ENCODE results near the gene TM9SF1.

TM9SF1 gene

DNA sequence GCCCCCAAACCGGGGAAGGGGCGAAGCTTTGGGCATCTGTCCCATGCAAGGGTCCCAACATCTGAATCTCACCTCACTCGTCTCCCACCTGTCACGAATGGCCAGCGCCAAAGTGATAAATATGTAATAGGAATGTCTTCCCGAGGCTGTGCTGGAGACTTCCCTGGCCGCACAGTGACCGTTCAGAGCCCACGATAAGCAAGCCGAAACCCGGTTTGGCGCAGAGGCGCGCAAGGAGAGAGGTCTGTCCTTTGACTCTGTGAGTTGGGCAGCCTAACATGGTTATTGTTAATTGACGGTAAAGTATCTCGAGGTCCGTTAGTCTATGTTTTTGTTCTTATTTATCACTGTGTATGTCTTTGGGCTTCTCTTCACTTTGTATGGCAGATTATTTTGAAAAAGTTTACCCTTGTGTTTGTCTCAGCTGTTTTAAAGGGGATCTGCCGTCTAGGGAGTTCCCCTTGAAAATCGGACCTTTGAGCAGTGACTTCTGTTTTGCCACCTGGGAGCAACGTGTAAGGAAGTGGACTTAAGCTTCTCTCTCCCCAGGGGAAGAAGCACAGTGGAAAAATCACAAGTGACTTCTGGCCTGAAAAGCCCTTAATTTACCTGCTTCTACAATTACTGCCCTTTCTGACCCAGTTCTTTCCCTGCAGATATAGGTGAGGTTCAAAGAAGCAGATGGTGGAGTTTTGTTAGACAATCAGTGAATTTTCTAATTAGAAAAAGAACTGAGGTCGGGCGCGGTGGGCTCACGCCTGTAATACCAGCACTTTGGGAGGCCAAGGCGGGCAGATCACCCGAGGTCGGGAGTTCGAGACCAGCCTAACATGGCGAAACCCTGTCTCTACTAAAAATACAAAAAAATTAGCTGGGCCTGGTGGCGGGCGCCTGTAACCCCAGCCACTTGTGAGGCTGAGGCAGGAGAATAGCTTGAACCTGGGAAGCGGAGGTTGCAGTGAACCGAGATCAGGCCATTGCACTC, 1.1 kb upstream of the TM9SF1 start:
- Histone ChIP-seq H3K4me3 (peak overlapping the region; percentile 60), H3K27me3 (ENCODE audit: low read depth) (no peaks in the 10 kb centered on the region), H3K36me3 (replicated peaks) (peaks cover 15% of the 10 kb centered on the region), H3K4me1 (peaks cover 6% of the 10 kb centered on the region), H3K9me3 (no peaks in the 10 kb centered on the region)
- peak in 1 of 2 experiments; percentile 38 for DNase-seq (ENCODE audit: low spot score in 2 of 2)
- in situ Hi-C loops (cut with MboI; ENCODE audit: low sequenced_read_pairs), result no loop called here

DNA sequence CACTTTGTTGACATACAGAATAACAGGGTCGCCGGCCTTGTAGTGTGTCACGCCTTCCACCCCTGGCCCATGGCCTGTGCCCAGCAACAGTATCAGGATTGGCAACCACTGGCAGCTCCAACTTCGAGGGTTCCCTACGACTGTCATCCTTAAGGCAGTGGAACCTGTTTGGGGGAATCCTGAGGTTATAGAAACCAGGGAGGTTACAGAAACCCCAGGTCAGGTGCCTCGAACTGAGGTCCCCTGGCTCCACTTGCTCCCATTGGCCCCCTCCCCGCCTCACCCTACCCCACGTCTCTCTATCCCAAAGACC, 412 bp downstream of the TM9SF1 start:
- H3K27me3 ChIP-seq (ENCODE audit: low read depth), result no peaks in the 10 kb centered on the region
- peaks cover 6% of the 10 kb centered on the region for H3K4me1 ChIP-seq
- H3K36me3 ChIP-seq (replicated peaks), result peaks cover 15% of the 10 kb centered on the region
- no peak for DNase-seq (ENCODE audit: low spot score in 2 of 2)
- in situ Hi-C loops (cut with MboI; ENCODE audit: low sequenced_read_pairs), result no loop called here
- H3K9me3 ChIP-seq, result no peaks in the 10 kb centered on the region
- peak overlapping the region; percentile 60 for H3K4me3 ChIP-seq

DNA sequence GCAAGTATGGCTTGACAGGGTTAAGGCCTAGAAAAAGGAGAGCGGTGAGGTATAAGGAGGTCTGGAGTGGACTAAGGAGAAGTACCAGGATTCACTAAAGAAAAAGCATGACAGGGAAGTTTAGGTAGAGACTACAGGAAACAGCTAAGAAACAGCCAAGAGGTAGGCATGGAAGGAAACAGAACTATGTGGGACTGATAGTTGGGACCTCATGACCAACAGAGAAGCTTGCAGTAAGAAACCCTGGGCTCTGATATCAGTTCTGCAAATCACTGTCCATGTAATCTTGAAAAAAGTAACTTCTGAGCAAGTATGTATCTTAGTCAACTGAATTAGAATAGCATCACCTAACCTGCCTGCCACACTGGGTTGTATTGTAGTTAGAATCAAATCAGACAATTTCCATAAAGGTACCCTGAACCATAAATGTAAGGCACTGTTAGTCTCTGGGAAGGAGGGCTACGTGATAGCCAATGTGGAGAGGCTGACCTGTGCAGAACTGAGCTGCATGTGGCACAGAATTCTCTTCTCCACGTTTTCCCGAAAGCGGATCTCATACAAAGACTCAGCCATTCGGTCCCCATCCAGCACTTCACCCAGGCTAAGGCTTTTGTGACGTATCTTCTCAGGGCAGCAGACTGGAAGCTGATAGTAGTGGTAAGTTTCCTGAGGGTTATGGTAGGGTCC, 912 bp downstream of the TM9SF1 start:
- DNase-seq (ENCODE audit: low spot score in 2 of 2), result no peak
- no peaks in the 10 kb centered on the region for H3K9me3 ChIP-seq
- in situ Hi-C loops (cut with MboI; ENCODE audit: low sequenced_read_pairs), result no loop called here
- H3K4me3 ChIP-seq, result peak overlapping the region; percentile 60
- H3K27me3 ChIP-seq (ENCODE audit: low read depth), result no peaks in the 10 kb centered on the region
- H3K36me3 ChIP-seq (replicated peaks), result peaks cover 15% of the 10 kb centered on the region
- peaks cover 6% of the 10 kb centered on the region for H3K4me1 ChIP-seq

DNA sequence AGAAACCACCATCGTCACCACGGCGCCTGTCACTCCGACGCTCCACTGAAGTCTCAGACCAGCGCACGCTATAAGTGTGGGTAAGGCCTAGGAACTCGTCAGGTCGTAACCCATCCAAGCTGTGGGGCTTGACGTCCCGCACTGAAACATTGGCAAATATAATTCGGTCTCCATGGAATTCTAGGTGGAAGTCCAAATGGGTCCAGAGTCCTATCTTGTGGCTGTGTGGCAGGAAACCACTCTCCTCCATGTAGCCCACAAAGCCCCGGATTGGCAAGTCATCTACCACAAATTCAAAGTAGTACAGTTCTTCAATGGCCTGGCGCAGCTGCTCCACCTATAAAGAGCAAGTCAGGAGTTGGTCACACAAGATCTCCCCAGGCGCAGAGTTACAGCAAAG, 2.3 kb downstream of the TM9SF1 start:
- DNase-seq (ENCODE audit: low spot score in 2 of 2), result no peak
- Histone ChIP-seq H3K36me3 (replicated peaks) (peaks cover 15% of the 10 kb centered on the region), H3K27me3 (ENCODE audit: low read depth) (no peaks in the 10 kb centered on the region), H3K9me3 (no peaks in the 10 kb centered on the region), H3K4me1 (peaks cover 11% of the 10 kb centered on the region), H3K4me3 (no peak overlapping the region)
- in situ Hi-C loops (cut with MboI; ENCODE audit: low sequenced_read_pairs), result no loop called here

DNA sequence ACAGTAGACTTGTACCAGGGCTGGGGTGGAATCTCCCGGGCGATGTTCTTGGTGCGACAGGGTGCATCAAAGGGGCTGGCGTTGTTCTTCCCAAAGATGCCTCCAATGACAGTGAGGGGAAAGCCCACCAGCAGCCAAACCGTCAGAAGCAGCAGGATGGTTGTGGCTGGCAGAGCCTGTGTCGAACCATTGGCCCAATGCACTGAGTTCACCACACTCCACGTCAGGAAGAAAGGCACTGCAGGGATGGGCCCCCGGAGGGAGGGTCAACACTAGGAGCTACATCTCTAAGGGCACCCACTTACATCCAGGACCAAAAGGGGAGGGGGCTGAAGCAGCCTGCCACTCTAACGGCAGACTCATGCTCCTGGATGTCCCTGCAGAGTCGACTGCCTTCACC, 4.8 kb downstream of the TM9SF1 start:
- in situ Hi-C loops (cut with MboI; ENCODE audit: low sequenced_read_pairs), result no loop called here
- Histone ChIP-seq H3K4me3 (no peak overlapping the region), H3K36me3 (replicated peaks) (peaks cover 35% of the 10 kb centered on the region), H3K27me3 (ENCODE audit: low read depth) (no peaks in the 10 kb centered on the region), H3K9me3 (no peaks in the 10 kb centered on the region), H3K4me1 (peaks cover 14% of the 10 kb centered on the region)
- DNase-seq (ENCODE audit: low spot score in 2 of 2), result no peak

DNA sequence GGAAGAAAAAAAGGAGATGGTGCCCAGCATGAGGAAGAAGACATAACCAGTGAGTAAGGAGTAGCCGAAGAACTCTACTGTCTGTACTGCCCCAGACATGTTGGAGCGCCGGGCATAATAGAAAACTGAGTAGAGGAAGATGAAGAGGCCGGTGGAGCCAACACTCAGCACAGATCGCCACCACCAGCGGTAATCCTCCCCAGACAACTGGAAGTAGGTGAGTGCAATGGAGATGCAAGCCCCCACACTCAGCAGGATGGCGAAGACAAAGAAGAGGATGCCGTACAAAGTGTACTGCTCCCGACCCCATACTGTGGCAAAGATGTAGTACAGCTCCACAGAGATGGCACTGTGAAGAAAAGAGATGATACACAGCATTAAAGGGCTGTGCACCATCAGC, 5.8 kb downstream of the TM9SF1 start:
- no peaks in the 10 kb centered on the region for H3K27me3 ChIP-seq (ENCODE audit: low read depth)
- H3K36me3 ChIP-seq (replicated peaks), result peaks cover 45% of the 10 kb centered on the region
- in situ Hi-C loops (cut with MboI; ENCODE audit: low sequenced_read_pairs), result no loop called here
- no peak overlapping the region for H3K4me3 ChIP-seq
- peaks cover 8% of the 10 kb centered on the region for H3K4me1 ChIP-seq
- H3K9me3 ChIP-seq, result no peaks in the 10 kb centered on the region
- DNase-seq (ENCODE audit: low spot score in 2 of 2), result no peak

DNA sequence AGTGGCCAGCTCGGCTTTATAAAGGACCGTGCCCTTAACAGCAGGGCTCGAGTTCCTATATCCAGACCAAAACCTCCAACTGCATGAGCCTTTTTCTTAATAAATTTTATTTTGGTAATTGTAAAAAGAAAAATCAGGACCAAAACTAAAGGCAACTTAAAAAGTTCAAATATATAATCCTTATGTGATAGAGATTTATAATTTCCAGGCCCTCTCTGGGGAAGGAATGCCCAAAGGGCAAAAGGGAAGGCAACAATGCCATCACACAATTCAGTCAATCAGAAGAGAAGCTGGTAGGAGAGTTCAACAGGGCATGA, 6.2 kb downstream of the TM9SF1 start:
- H3K9me3 ChIP-seq, result no peaks in the 10 kb centered on the region
- in situ Hi-C loops (cut with MboI; ENCODE audit: low sequenced_read_pairs), result no loop called here
- H3K4me3 ChIP-seq, result peak overlapping the region; percentile 88
- peaks cover 45% of the 10 kb centered on the region for H3K36me3 ChIP-seq (replicated peaks)
- no peak for DNase-seq (ENCODE audit: low spot score in 2 of 2)
- peaks cover 8% of the 10 kb centered on the region; the same call in 1 of the 2 replicates for H3K4me1 ChIP-seq
- no peaks in the 10 kb centered on the region for H3K27me3 ChIP-seq (ENCODE audit: low read depth)

DNA sequence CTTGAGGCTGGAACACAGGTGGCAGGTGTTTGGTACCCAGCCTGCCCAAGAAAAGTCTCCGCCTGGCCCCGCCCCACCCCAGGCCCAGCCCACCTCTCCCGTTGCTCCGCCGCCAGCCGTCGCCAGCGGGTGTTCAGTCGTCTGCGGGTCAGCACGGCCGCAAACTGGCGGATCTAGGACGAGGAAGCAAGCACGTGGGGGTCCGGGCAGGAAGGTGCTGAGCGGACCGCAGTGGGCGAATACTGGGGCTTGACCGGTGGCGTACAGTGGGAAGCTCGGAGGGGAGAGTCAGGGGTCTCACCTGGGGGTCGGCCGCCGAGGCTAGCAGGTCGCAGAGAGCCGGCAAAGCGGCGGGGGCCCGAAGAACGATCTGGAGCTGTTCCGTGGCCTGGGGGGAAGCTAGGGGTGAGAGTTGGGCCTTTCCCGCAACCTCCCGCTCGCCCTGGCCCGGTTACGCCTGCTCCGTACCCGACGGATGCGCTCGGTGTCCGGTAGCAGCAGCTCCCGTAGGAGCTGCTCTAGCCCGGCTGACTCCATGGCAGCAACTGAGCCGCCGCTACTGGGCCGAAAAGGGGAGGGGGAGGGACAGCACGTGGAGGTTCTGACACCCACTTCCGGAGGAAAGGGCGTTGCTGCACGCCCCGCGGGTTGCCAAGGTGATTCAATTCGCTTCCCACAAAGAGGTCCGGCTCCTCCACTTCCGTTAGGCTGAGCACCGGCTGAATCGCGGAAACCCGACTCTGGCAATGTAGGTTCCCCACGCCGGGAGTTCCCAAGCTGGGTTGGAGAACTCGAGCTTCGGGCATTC, 6.8 kb downstream of the TM9SF1 start, which contains the start of gene IPO4:
Gene IPO4, minus strand, starts transcription at position 566 of the 808 bp plus-strand sequence. Its CDS starts 29 bp downstream, at position 537.
- H3K9me3 ChIP-seq, result no peaks in the 10 kb centered on the region
- peak; percentile 95 to 98 for DNase-seq (ENCODE audit: low spot score in 2 of 2)
- H3K36me3 ChIP-seq (replicated peaks), result peaks cover 44% of the 10 kb centered on the region
- peaks cover 8% of the 10 kb centered on the region; the same call in 1 of the 2 replicates for H3K4me1 ChIP-seq
- H3K4me3 ChIP-seq, result peak within 1 kb of the TSS; percentile 88
- in situ Hi-C loops (cut with MboI; ENCODE audit: low sequenced_read_pairs), result no loop called here
- H3K27me3 ChIP-seq (ENCODE audit: low read depth), result no peaks in the 10 kb centered on the region

DNA sequence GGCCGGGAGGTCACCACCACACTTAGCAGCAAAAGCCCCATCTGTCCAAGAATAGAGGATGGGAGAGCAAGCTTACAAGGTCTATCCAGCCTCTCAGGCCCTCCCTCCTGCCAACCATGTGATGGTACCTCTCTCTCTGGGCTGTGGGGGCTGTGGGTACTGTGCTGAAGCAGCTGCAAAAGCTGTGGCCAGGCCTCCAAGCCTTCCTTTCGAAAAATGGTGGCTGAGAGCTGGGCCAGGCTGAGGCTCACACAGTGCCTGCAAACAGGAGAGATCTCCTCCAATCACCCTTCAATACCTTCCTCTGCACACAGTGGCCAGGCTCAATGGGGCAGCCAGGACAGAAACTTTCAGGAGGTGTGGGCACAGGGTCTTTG, 7.7 kb downstream of the TM9SF1 start:
- peak overlapping the region; percentile 88 for H3K4me3 ChIP-seq
- in situ Hi-C loops (cut with MboI; ENCODE audit: low sequenced_read_pairs), result no loop called here
- H3K9me3 ChIP-seq, result no peaks in the 10 kb centered on the region
- peaks cover 8% of the 10 kb centered on the region; the same call in 1 of the 2 replicates for H3K4me1 ChIP-seq
- no peaks in the 10 kb centered on the region for H3K27me3 ChIP-seq (ENCODE audit: low read depth)
- no peak for DNase-seq (ENCODE audit: low spot score in 2 of 2)
- H3K36me3 ChIP-seq (replicated peaks), result peaks cover 47% of the 10 kb centered on the region

DNA sequence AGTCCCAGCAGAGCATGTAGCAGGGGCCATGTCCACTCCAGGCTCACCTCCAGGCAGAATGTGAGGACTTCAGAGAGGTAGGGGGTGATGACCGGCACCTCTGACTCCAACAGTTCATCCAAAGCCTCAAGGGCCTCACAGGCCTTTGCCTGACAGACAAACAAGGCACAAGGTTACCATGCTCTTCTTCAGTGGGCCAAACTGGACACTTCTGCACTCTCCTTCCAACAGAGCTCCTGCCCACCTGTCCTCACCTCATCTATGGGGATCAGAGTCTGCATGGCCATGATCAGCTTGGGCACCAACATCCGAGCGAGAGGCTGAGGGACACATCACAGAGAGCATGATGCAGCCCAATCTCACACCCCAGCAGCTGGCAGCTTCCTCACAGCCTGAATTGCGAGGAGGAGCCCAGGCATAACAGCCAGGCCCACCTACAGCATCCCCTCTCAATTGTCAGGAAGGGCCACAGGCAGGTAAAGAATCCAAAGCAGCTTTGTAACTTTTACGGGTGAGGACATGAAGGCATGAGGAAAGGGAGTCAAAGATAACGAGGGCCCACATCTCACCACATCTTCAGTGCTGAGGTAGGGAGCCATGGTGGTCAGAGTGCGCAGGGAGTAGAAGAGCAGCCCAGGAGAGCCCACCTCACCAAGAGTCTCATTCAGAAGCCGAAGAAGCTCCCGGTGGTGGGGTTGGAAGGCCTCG, 8.3 kb downstream of the TM9SF1 start:
- no peak for DNase-seq (ENCODE audit: low spot score in 2 of 2)
- no peaks in the 10 kb centered on the region for H3K27me3 ChIP-seq (ENCODE audit: low read depth)
- no peak overlapping the region for H3K4me3 ChIP-seq
- peaks cover 8% of the 10 kb centered on the region; the same call in 1 of the 2 replicates for H3K4me1 ChIP-seq
- in situ Hi-C loops (cut with MboI; ENCODE audit: low sequenced_read_pairs), result no loop called here
- H3K36me3 ChIP-seq (replicated peaks), result peaks cover 51% of the 10 kb centered on the region
- no peaks in the 10 kb centered on the region for H3K9me3 ChIP-seq

DNA sequence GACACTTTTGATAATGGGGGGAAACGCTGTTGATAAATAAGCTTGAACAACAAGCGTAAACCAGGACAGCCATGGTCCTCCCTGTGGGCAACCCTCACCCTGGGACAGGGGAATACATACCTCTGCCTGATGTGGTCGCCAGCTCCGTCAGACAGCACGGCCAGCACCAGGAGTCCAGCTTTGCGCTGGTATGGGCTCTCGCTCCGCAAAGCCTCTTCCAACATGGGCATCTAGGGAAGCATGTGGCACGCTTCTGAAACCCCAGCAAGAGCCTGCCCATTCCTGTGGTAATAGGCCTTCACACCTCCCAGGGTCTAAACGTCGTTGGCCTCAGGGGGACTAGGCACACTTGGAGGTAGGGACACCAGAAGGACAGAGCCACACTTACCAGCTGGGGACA, 9.5 kb downstream of the TM9SF1 start:
- Histone ChIP-seq H3K4me1 (peaks cover 8% of the 10 kb centered on the region; the same call in 1 of the 2 replicates), H3K9me3 (no peaks in the 10 kb centered on the region), H3K27me3 (ENCODE audit: low read depth) (no peaks in the 10 kb centered on the region), H3K4me3 (no peak overlapping the region), H3K36me3 (replicated peaks) (peaks cover 63% of the 10 kb centered on the region)
- DNase-seq (ENCODE audit: low spot score in 2 of 2), result no peak
- in situ Hi-C loops (cut with MboI; ENCODE audit: low sequenced_read_pairs), result no loop called here

DNA sequence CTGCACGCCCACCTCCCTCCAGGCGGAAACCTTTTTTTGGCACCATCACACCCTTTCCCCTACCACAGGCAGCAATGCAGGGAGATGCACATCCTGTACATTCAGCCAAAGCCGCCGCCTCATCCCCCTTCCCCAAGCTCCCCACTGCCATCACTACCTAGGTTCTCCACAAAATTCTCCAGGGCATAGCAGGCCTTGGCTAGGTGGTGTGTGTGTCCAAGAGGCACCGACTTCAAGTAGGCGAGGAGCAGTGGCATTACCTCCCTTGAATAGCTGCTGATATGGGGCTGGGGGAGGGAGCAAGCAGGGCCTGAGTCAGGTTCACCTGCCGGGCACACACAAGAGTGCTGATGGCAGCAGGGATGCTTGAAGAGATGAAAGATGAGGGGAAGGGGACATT, 10.2 kb downstream of the TM9SF1 start:
- no peak for DNase-seq (ENCODE audit: low spot score in 2 of 2)
- Histone ChIP-seq H3K4me1 (peaks cover 8% of the 10 kb centered on the region; the same call in 1 of the 2 replicates), H3K9me3 (no peaks in the 10 kb centered on the region), H3K36me3 (replicated peaks) (peaks cover 70% of the 10 kb centered on the region), H3K27me3 (ENCODE audit: low read depth) (no peaks in the 10 kb centered on the region), H3K4me3 (no peak overlapping the region)
- in situ Hi-C loops (cut with MboI; ENCODE audit: low sequenced_read_pairs), result no loop called here

Data from HAP-1 (cell line).